Gastroesophageal sphincter (tissue), 3 donors: ENCODE data around the gene HDC.

Source experiments
- CTCF ChIP-seq, 4 experiments: fragments of 200-600 bp in 2 of 4; fragments of 450-650 bp in 2 of 4; sonication (generic) in 1 of 4; IDR thresholded peaks; one replicate each; pipeline ENCODE4 v1.5.1; 2017 to 2019; ENCODE audit warnings: antibody characterized with exemption in 4 of 4, mild to moderate bottlenecking in 2 of 4, moderate library complexity in 2 of 4
- POLR2A ChIP-seq, 2 donors: fragments of 450-650 bp; IDR thresholded peaks; one replicate each; pipeline ENCODE4 v1.6.1; 2017; ENCODE audit warnings: antibody characterized with exemption in 2 of 2, mild to moderate bottlenecking in 2 of 2, moderate library complexity in 1 of 2

- TF ChIP-seq CTCF (IDR thresholded peaks at IDR 0.05) (no peak), POLR2A (IDR thresholded peaks at IDR 0.05) (no peak)
These were observed 30.4 kb upstream of the HDC start for GRCh38 chr15:50295966-50296365.
